Activated CD4-positive, CD25-positive, alpha-beta regulatory T cell treated with anti-CD3 and anti-CD28 coated beads, Interleukin-2, amount 50 U/mL, for 16 hours (primary cell): ENCODE data around the gene OR56B4.
"Not testable (repeated sequence)": the region's sequence is repeated elsewhere in the genome, so short reads cannot be mapped to it uniquely, and the experiment has no call there.

Experiments
- DNase-seq: peaks from one replicate; pipeline ENCODE4 v3.0.0-alpha.2; 2020; ENCODE audit warnings: low read depth, low spot score

OR56B4 gene, protein sequence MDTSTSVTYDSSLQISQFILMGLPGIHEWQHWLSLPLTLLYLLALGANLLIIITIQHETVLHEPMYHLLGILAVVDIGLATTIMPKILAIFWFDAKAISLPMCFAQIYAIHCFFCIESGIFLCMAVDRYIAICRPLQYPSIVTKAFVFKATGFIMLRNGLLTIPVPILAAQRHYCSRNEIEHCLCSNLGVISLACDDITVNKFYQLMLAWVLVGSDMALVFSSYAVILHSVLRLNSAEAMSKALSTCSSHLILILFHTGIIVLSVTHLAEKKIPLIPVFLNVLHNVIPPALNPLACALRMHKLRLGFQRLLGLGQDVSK

DNA sequence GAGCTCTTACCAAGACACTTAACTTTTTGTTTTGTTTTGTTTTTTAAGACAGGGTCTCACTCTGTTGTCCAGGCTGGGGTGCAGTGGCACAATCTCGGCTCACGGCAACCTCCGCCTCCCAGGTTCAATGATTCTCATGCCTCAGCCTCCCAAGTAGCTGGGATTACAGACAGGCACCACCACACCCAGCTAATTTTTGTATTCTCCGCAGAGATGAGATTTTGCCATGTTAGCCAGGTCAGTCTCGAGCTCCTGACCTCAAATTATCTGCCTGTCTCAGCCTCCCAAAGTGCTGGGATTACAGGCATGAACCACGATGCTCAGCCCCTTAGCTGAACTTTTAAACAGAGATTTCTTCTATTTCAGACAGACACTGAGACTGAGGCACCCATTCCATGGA, at the start of gene OR56B4:
Gene OR56B4 (plus strand): TSS at position 301 of the 400 bp plus-strand sequence. CDS start 95 bp downstream, at position 396.
- DNase-seq, result not testable (repeated sequence)

DNA sequence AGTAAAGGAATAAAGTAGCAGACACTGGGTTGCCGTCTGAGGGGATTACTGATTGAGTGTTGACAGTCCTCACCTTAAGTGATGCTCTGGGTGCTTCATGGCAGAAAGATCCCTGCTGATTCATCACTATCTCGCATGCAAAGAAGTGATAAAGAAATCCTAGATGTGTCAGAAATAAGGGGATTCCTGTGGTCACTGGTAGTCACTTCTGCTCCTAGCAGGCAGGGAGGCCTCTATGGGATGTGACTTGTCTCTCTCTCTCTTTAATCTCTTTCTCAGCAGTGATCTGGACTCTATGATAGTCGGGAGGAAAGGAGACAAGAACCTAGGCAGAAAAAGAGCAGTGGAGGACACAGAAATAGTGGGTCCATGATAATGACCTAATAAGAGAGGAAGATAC, 46.0 kb upstream of the OR56B4 start:
- DNase-seq, result no peak

DNA sequence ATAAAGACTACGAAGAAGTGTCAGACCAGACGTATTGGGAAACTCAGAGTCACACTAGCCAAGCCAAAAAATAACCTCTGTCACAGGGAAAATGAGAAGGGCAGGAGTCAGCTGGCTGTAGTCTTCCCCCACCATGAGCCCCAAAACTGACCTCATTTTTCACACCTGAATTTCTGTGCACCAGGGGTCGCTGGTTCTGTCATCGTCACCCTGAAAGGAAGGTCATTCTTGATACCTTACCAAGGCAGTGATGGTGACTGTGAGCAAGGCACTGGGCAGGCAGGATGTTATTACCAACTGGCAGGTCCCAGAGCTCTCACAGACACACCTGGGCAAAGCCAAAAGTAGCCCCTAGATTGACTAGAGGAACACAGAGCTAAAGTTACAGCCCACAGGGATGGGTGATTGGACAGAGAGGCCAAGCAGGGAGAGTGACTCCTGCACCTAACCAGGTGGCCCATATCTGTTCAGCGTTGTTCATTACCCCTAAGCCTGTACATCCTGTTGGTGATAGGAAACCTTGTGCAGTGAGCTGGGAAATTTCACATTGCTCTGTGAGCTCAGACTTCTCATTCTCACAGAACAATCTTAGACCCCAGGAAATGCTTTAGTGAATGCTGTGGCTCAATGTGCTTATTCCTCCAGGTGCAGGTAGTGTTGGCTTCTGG, 44.7 kb upstream of the OR56B4 start:
- no peak for DNase-seq

- DNase-seq, result no peak
Measured at GRCh38 chr11:6067502-6067901, 40.0 kb upstream of the OR56B4 start.

- not testable (repeated sequence) for DNase-seq
Measured at GRCh38 chr11:6076443-6076842, 31.0 kb upstream of the OR56B4 start.

DNA sequence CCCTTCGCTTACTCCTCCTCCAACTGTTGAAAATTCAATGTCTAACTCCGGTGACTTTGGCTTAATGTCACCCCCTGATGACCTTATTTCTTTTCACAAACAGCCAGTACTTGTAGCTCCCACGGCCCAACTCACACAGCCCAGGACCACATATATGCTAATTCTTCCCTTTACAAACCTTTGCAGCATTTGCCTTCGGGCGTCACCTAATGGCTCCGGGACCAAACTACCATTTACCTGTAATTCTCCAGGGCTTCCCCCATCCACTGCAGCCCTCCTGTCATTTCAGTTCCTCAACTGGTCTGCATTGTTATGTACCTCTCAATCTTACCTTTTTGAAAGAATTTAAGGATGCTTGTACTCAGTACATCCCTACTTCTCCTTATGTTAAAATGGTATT, 29.8 kb upstream of the OR56B4 start:
- DNase-seq, result no peak

DNA sequence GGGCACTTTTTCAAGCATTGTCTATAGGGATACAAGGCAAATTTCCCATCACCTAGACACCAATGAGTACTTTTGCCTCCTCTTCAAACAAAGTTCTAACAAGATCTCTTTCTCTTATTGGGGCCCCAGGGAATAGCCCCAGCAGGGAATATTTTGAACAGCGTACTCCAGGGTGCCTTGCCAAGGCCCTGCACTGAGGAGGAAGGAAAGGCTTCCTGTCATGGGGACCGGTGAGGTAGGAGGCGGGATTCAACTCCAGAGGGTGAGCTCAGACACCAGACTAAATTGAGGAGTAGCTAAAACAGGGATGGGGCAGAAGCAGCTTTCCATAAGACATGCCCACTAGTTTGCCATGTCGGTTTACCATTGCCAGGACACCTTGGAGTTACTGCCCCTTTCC, 28.0 kb upstream of the OR56B4 start:
- DNase-seq, result no peak

- no peak for DNase-seq
Measured at GRCh38 chr11:6083129-6083528, 24.4 kb upstream of the OR56B4 start.

GRCh38 chr11:6084587-6084986, 22.9 kb upstream of the OR56B4 start:
- DNase-seq, result no peak

- DNase-seq, result no peak
Measured at GRCh38 chr11:6094186-6094585, 13.3 kb upstream of the OR56B4 start.

GRCh38 chr11:6095798-6096197, 11.7 kb upstream of the OR56B4 start:
- no peak for DNase-seq

DNA sequence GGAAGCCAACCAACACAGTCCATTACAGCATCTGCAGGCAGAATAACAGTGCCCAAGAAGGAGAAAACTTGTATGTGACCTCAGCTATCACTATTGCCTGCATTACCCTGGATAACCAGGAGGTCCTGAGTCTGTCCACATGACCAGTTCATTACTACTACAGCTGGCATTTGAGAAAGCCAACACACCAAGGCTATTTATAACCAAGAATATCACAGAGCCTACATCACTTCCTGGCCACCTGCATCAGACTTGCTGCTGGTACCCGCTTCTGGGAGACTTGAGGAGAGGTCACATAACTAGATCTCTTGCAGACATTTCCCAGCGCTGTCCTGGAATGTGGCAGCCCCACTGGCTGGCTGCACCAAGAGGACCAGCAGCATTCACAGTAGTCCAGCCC, 11.1 kb upstream of the OR56B4 start:
- DNase-seq, result no peak

DNA sequence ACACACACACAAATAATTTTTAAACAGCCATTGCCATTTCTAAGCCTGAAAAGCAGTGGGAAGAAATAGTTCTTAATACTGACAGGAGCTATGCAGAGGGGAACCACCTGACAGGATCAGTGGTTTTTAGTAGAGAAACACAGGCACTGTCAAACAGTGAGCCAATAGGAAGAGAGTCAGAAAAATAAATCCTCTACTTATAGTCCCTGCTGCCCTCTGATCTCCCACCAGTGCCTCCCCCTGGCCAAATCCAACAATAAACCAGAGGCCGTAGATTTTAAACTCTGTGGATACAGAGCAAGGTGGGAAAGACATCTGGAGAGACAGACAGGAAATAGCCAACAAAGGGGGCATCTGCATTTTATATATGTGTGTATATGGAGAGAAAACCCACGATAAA, 7.9 kb upstream of the OR56B4 start:
- no peak for DNase-seq

DNA sequence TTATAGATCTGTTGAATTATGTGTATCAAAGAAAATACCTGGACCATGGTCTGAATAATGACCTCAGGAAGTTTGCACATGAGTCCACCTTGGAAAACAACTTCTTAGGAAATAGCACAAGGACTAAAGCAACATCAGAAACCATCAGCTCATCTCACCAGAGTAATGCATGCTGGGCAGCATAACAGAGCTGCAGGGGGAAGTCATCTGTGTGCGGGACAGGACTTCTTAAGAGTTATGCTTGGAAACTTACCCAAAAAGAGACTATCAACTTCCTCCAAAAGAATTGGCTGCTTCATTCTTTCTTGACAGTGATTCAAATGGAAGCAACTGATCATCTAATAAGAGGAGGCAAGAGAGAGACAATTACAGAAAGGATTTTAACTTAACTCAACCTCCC, 2.5 kb downstream of the OR56B4 start:
- DNase-seq, result no peak

- no peak for DNase-seq
Measured at GRCh38 chr11:6111673-6112072, 4.2 kb downstream of the OR56B4 start.

DNA sequence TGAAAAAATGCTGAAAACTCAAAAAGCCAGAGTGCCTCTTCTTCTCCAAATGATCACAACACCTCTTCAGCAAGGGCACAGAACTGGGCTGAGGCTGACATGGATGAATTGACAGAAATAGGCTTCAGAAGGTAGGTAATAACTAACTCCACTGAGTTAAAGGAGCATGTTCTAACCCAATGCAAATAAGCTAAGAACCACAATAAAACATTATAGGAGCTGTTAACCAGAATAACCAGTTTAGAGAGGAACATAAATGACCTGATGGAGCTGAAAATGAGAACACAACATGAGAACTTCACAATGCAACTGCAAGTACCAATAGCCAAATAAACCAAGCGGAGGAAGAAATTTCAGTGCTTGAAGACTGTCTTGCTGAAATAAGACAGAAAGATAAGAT, 9.2 kb downstream of the OR56B4 start:
- no peak for DNase-seq

DNA sequence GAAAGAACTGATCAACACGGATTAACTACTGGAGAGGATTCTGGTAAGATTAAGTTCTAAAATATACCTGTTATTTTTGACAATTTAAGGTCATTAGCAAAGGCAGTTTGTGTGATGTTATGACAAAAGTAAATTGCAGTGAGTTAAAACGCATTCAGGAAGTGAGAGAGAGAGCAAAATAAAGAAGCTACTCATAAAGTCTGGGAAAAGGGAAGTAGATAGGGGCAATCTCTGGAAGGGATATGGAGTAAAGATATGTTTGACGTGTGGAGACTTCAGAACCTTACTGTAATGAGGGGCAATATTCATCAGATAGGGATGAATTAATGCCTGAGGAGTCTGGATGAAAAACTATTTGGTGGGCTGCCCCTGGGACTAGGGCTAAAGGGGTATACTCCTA, 16.8 kb downstream of the OR56B4 start:
- DNase-seq, result no peak

DNA sequence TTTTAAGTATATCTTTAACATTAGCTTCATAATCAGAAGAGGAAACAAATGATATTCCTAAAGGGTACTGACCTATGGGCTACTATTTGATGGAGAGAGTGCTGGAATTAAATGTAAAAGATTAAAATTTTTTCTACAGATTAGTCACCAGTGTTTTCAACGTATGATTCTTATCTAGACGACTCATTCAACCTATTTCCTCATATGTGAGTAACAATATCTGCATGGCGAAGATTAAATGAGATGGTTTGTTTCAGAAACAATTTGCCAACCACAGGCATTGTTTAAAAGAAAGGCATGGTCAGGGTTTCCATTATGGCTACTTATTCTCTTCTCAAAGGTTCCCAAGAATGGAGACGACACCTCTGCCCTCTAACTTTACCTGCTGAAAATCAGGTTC, 20.4 kb downstream of the OR56B4 start:
- no peak for DNase-seq

DNA sequence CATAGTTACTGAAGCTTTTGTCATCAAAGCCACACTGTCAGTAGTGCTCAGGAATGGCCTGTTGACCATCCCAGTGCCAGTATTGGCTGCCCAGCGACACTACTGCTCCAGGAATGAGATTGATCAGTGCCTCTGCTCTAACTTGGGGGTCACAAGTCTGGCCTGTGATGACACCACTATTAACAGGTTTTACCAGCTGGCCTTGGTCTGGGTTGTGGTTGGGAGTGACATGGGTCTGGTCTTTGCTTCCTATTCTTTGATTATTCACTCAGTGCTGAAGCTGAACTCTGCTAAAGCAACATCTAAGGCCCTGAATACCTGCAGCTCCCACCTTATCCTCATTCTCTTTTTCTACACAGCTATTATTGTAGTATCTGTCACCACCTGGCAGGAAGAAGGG, 21.5 kb downstream of the OR56B4 start:
- no peak for DNase-seq

DNA sequence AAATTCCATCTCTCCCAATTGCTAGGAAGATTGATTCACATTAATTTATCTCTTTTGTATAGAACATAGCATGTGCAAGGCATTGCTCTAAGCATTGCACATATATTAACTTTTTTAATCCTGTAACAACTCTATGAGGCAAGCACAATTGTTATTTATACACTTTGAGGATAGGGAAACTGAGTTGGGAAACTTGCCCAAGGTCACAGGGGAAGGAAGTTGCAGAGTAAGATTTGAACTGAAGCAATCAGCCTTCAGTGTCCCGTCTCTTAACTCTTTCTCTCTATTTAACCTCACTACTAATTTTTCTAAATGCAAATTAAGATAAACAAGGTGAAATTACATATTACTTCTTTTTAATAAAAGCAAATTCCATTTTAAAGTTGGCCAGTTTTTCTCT, 22.2 kb downstream of the OR56B4 start:
- DNase-seq, result no peak

- DNase-seq, result no peak
Measured at GRCh38 chr11:6132431-6132830, 24.9 kb downstream of the OR56B4 start.

DNA sequence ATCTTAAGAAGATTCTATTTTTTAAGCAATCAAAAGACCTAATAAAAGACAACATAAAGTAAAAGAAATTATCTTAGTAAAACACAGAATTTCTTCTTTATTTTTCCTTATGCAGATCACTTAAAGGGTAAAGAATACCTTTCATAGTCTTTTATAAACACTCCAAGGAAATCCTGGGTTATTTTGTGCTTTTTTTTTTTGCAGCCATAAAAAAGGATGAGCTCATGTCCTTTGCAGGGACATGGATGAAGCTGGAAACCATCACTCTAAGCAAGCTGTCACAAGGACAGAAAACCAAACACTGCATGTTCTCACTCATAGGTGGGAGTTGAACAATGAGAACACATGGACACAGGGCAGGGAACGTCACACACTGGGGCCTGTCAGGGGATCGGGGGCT, 28.5 kb downstream of the OR56B4 start:
- not testable (repeated sequence) for DNase-seq

DNA sequence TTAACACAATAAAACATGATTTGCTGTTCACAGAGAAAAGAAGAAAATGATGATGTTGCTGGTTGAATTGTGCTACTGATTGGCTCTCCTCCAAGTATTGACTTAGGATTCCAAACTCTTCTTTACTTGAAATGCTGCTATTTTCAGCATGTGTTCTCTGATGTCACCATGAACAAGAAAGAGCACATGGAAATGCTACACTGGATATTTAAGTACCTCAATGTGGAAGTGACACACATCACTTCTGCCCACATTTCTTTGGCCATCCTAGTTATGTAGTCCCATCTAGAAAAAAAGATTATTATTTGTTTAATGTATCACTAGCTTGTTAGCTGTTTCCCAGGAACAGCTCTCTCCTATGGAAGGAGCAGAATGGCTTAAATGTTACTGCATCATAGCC, 35.5 kb downstream of the OR56B4 start:
- no peak for DNase-seq
